Measurements from ENCODE around the gene CACNA1I.
A peak's percentile ranks its signal among the peaks of the same experiment; 100 is the strongest.

CACNA1I gene

DNA sequence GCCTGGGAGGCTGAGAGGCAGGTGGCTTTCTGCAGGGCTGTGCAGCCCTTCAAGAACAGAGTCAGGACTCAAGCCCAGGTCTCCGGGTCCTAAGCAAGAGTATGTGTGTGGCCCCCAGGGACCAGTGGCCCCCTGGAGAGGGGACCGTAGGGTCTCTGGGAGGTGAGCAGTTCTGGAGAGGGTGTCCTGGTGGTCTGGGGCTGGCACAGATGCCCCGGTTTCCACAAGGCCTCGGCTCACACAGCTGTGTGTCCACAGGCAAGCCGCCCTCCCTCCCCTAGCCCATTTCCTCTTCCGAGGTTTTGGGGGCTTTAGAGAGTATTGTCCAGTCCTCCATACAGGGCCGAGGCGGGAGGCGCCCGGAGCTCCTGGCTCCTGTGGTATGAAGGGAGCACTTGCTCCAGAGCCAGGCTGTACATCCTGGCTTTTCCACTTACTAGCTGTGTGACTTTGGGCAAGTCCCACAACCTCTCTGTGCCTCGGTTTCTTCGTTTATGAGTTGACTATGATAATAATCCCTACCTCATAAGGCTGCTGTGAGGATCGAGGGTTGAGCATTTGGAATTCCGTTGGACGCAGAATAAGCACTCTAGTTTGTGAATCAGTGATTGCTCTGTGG lies 34.6 kb upstream of the CACNA1I start:
- no peak for DNase-seq (ENCODE audit: low read depth in 2 of 2)

GRCh38 chr22:39536711-39537110 lies 33.8 kb upstream of the CACNA1I start:
- no peak for DNase-seq (ENCODE audit: low read depth in 2 of 2)

DNA sequence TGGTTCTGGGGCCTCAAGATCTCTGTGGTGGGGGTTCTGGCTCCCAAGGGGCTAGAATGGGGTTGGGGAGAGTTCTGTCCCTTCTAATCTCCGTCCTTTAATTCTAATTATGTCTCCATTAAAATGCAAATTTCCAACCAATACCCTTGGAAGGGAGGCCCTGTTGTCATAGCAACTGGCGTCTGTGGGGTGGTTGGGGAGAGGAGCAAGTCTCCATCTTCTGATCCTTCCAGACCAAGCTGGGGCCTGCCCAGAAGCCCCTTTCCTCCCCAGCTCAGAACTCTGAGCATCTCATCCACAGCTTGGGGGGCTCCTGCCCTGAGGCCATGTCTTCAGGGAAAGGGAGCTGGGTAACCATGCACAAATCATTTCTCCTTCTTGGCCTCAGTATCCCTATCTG lies 32.6 kb upstream of the CACNA1I start:
- no peak for DNase-seq (ENCODE audit: low read depth in 2 of 2)

GRCh38 chr22:39543095-39543494 lies 27.5 kb upstream of the CACNA1I start:
- no peak for DNase-seq (ENCODE audit: low read depth in 2 of 2)

DNA sequence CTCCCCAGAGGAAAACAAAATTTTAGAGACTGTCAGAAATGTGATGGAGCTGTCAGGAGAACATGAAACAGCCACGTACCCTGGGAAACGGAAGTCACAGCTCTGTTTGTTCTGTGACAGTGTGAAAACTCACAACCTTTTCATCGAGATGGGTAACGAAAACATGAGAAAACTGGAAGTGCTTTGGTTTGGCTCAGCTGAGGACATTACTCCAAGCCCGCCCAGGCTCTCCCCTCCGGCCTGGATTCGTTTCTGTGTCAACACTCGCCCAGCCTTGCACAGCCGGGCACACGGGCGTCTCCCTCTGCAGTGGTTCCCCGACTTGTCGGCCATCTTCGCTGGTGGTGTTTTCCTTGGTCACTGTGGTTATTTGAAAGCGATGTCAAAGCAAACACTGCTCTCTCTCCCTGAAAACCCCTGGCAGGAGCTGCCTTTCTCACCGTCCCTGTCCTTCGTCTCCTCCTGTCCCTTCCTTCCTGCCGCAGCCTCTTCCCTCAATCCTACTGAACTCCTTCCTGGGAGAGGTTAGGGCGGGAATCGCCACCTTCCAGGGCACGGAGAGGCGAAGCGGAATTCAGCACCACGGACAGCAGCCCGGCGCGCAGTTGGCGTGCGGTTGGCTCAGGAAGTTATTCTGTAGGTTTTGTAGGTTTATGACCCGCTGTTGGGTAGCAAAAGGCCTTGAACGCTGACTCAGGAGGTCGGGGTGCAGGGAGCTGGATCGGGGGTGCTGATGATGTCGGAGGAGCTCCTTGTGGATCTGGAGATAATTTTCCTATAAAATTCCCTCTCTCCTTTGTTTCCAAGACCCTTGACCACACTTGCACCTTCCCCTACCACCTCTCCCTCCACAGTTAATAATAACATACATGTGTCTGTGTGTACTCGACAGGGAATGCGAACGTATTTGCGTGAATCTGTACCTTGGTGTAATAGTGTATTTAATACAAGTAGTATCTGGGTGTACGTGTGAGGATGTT lies 24.9 kb upstream of the CACNA1I start:
- DNase-seq (ENCODE audit: low read depth in 2 of 2) = peak in 1 of 2 donors; percentile 36

DNA sequence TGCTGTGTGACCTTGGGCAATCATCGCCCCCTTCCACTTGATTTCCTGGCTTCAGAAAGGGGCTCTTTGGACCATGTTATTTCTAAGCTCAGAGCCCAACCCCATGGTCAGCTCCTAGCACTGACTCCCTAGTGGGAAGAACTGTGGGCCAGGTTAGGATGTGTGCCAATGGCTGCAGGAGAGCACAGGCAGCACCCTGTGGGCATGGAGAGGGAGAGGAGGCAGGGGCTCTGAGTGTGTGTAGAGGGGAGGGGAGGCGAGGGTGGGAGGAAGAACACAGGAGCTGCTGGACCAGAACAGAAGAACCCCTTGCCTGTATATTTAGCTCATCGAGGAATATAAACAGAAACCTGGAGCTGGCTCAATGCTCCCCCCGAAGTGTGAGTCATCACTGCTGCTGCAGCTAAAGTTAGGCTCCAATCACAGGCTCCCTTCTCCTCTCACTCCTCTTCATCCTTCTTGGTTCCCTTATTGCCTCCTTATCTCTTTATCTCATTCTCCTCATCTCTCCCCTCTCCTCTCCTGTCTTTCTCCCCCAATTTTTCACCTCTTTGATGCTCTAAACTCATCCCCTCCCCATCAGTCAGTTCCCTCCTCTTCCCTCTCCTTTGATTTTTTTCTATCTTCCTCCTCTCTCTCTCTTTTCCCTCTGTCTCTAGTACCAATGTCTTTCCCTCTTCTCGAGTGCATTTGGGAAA lies 23.5 kb upstream of the CACNA1I start:
- DNase-seq (ENCODE audit: low read depth in 2 of 2) = no peak

- no peak for DNase-seq (ENCODE audit: low read depth in 2 of 2)
Measured at GRCh38 chr22:39547587-39547947, 23.0 kb upstream of the CACNA1I start.

DNA sequence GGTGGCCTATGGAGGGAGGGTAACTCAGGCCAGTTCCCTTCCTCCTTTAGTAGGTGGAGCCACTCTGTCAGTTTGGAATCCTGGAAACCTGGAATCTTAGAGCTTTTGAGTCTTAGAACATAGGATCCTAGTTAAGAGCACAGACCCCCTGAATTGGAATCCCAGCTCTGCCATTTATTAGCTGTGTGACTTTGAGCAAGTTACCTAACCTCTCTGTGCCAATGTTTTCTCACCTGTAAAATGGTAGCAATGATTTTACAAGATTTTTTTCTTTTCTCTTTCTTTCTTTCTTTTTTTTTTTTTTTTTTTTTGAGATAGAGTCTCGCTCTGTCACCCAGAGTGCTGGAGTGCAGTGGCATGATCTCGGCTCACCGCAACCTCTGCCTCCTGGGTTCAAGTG lies 17.1 kb upstream of the CACNA1I start:
- no peak for DNase-seq (ENCODE audit: low read depth in 2 of 2)

DNA sequence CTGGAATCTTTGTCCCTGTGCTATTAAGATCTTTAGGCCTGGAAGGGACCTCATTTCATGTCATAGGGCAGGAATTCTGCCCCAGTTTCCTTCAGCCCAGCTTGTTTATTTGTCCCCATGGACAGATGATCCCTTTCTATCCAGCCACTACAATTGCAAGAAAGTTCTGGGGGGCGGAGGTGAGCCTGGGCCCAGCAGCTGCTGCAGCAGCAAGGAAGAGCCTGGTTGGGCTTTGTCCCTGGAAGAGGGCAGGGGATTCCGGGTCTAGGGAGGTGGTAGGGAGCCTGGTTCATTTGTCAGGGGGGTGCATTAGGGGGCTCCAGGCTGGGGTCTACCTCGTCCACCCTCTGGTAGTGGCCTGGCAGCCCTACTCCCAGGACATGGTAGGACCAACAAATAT lies 16.4 kb upstream of the CACNA1I start:
- no peak for DNase-seq (ENCODE audit: low read depth in 2 of 2)

- no peak for DNase-seq (ENCODE audit: low read depth in 2 of 2)
Measured at GRCh38 chr22:39556970-39557841, 13.3 kb upstream of the CACNA1I start.

- DNase-seq (ENCODE audit: low read depth in 2 of 2) = no peak
Measured at GRCh38 chr22:39558254-39558727, 12.3 kb upstream of the CACNA1I start.

- no peak for DNase-seq (ENCODE audit: low read depth in 2 of 2)
Measured at GRCh38 chr22:39558950-39559349, 11.6 kb upstream of the CACNA1I start.

DNA sequence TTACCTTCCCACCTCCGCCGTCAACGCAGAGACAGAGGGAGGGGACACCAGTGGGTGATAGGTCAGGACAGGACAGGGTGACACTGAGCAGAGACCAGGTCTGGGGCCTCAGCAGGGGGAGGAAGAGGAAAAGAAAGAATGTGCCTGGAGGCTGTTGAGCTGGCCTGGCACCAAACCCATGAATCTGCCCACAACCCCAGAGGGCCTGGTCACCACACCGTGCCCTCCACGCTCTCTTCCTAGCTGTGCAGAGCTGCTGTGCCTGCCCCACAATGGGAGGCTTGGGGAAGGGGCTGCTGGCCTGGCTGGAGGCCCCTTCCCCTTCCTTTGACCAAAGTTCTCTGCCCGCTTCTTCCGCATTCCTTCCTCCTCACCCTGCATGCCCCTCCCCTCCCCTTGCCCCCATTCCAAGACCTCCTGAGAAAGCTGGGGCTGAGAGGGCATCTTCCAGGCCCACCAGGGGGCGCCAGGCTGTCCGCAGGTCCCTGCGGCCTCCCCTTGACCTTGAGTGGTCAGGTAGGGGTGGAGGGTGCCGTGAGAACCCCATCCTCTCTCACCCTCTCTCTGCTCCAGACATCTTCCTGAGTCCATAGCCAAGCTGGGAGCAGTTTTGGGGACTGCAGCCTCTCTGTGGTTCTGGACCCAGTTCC lies 11.0 kb upstream of the CACNA1I start:
- no peak for DNase-seq (ENCODE audit: low read depth in 2 of 2)

DNA sequence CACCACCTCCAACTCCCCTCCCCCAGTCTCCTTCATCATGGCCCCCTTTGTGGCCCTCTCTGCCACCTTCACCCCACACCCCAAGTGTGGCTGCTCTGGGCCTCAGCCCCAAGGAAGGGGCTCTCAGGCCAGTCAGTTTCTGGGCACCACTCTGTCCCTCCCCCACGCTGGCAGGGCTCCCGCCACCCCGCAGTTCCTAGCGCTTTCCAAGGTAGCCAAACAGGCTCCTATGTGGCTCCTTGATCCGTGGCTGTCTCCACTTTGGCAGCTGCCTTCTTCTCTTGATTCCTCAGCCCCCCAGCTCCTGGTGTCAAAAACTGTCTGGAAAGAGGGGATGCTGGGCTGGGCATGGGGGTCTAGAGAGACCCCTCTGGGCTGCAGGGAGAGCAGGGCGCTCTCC lies 10.4 kb upstream of the CACNA1I start:
- DNase-seq (ENCODE audit: low read depth in 2 of 2) = no peak

GRCh38 chr22:39562839-39563489 lies 7.6 kb upstream of the CACNA1I start:
- DNase-seq (ENCODE audit: low read depth in 2 of 2) = no peak

- no peak for DNase-seq (ENCODE audit: low read depth in 2 of 2)
Measured at GRCh38 chr22:39563571-39564428, 6.8 kb upstream of the CACNA1I start.

GRCh38 chr22:39565414-39565944 lies 5.1 kb upstream of the CACNA1I start:
- no peak for DNase-seq (ENCODE audit: low read depth in 2 of 2)

GRCh38 chr22:39567135-39567946 lies 3.2 kb upstream of the CACNA1I start:
- DNase-seq (ENCODE audit: low read depth in 2 of 2) = no peak
